ENCODE data around the gene UNC5CL.
A peak's percentile ranks its signal among the peaks of the same experiment; 100 is the strongest.
"Not testable (repeated sequence)": the region's sequence is repeated elsewhere in the genome, so short reads cannot be mapped to it uniquely, and the experiment has no call there.

The UNC5CL gene

DNA sequence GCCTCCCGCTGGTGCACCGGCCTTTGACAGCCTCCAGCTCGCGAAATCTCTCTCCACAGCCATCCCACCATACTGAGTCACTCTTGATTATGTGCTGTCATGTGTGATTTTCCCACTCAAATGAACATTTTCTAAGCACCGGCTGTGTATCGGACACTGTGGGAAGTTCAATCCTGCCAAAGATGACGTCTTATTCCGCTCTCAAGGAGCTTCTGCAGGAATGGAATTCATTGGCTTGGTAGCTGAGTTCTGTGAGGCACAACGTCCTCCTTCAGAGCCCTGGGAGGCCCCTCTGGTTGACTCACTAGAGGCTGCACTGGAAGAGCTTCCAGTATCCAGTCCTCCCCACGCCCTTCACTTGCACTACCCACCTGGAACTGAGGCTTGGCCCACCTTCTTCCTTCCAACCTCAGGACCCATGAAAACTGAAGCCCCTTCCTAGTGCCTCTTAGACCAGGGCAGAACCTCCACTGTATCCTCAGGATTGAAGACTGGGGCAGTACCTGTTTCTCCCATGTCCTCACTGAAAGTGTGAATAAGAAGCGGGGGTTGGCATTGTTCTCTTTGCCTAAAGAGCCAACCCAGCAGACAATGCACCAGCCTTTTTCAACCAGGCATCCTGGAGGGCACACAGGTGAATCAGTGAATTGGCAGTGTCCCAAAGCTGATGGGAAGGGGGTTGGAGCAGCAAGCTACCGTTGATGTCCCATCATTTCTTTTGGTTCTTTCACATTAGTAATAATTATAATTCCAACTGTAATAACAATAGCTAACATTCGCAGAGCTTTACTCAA, 1.7 kb downstream of the UNC5CL start:
- no peak for DNase-seq

- DNase-seq, result no peak
Measured at GRCh38 chr6:41036601-41037000, 2.4 kb downstream of the UNC5CL start.

- no peak for DNase-seq
Measured at GRCh38 chr6:41036186-41036585, 2.8 kb downstream of the UNC5CL start.

DNA sequence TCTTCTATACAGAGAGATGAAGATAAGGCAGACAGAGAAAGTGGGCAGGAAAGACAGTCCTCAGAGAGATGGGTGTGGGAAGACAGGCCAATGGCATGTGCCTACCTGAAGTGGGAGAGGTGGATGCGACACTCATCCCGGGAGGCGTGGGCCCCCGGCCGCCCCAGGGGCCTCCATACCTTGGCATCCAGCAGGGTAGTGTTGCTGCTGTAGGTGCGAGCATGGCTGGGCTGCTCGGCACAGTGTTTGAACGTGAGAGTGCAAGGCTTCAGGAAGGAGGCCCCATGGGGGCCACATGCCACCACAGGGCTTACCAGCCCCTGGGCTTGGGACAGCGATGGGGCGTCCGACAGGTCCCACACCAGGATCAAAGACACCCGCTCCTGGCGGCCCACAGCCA, 5.2 kb downstream of the UNC5CL start:
- DNase-seq, result no peak

DNA sequence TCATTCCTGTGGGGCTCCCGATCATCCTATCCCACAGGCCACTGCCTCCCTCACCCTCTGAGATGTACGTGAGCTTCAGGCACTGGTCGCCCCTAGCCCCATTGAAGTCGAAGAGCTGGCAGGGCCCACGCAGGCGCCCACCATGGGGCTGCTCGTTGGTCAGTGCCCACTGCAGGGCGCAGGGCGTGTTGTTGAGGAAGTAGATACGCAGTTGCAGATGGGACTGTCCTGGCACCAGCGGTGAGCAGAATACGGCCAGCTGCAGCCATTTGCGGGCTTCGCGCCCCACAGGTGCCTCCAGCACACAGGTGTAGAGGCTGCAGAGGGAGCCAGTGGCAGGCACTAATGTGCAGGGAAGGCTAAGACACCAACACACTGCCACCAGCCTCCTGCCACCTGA, 6.2 kb downstream of the UNC5CL start:
- no peak for DNase-seq

DNA sequence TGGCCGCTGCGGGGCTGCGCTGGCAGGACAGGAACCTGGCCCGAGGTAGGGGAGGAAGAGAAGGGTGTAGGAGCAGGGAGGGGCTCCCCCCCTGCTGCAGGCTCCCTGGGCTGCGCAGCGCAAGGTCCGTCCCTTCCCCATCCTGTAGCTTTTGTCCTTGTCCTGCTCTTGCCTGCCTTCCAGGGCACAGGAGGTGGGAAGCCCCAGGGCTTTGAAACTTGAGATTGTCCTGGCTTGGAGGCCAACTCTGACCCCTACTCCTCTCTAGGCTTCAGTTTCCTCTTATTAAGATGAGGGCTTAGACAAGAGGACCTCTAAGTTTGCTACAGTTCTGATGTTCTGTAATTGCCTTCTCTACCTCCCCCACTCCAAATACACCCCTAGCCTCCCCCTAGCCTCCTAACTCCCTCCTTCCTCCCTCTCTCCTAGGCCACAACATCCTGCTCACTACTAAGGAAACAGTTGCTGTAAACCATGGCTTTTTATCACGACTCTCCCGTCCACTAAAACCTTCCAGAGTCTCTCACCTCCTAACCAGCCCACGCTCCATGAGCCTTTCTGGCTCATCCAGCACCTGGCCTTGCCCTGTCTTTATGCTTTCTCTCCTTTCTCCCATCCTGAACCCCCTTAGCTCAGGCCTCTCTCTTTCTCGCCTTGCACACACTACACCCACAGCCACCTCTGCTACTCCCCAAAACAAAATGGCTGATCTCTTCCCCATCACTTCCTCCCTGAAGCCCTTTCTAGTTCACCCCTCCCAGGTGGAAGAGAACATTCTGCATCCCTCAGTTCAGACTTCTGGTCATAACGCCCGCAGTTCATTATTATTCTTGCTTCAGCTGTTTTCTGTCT, 10.2 kb downstream of the UNC5CL start:
- DNase-seq, result no peak

DNA sequence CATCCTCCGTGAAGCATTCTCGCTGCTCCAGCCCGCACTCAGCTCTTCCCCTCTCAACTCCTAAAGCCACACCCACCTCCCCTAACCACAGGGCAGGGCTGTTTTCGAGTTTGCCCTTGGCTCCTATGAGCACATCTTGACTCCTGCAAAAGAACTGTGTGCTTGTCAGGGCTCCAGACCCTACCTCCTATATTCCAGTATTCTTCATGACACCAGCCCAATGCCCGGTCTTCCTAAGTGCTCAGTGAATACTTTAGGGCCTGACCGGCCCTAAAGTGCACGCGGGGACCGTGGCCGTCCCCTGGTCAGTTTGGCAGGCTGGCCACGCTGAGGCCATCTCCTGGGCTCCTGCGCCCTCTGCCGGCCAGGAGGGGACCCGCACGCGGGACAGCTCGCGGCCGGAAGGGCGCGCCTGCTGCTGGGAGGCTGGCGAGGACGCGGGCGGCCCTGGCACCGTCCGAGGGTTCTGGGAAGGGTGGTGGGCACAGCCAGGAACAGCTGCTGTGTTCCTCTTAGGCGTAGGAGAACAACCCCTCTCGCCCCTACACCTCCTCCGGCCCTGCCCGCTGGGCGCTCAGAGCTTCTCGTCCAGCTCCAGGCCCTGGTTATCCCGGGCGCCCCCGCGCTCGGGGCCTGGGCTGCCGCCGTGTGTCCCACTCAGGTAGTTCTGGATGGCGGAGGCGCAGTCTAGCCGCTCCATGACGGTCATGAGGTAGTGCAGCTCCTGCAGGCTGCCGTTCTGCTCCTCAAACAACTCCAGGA, 11.0 kb downstream of the UNC5CL start:
- DNase-seq, result peak; percentile 94

- DNase-seq, result no peak
Measured at GRCh38 chr6:41027241-41027640, 11.8 kb downstream of the UNC5CL start.

DNA sequence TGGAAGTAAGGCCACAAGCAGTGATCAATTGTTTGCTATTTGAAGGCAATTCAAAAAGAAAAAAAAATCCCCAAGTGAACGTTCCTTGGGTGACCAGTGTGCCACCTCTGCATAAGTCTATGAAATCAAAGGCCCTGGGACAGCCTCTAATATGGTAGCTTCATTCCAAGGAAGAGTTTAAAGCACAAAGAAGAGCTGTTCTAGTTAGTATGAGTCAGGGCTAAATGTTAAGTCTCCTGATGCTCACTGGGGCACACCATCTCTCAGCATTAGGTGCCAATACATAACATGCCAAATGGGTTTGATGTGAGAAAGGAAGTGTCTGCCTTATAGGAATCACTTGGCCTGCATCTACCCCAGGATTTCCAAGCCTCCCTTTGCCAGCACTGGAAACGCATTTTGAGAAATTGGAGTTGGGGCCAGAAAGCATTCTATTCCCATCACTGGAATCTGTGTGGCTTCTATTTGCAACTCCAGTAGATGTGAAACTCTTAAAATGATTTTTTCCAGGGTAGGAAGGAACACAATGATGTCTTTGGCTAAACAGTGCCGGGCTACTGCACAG, 13.0 kb downstream of the UNC5CL start:
- no peak for DNase-seq

DNA sequence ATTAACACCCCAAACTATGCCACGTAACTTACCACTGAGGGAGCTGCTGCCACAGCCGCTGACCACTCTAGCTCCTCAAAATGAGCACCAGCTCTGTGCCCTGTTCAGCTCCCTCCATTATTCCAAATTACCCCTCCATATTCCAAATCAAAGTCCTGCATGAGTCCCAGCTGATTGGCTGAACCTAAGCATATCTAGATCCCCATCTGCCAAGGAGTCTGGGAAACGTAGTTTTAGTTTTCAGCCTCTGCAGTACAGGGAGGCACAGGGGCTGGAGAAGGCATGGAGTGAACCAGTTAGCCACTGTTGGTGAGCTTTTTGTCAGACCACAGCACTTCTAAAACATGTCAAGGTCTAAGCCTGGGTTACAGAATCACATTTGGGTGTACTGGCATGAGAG, 15.9 kb downstream of the UNC5CL start:
- no peak for DNase-seq

DNA sequence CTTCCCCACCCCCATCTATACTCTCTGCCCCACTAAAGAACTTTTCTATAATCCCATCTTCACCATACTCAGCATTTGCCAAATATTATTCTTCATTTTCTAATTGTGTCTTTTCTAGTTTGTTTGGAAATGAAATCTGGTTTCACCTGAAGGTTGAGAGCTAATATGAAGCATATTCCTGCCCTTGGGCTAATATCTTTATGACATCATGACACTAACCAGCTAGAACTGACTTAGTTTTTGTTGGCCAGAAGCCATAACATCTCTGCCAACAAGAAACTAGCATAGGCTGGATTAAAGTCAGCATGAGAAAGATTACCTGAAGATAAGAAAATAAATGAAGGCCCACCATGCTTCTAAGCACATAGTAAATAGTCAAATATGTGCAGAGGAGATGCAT, 16.7 kb downstream of the UNC5CL start:
- DNase-seq, result peak; percentile 6

DNA sequence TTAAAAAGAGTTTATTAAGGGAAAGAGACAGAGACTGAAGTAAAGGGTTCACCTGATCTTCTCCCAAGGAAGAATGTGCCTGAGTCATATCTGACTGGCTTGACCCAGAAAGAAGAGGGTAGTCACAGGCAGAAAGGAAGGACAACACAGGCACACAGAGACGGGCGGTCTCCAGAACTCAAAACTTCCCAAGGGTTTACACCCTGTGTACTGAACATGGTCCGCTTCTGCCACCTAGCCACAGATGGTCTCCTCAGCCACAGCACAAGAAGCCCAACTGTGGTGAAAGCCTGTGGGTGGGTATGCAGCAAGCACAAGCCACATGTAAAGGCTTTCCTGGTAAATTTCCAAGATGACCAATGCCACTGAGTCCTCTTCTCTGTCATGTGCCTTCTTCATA, 17.2 kb downstream of the UNC5CL start:
- DNase-seq, result peak; percentile 59

- no peak for DNase-seq
Measured at GRCh38 chr6:41017663-41018062, 21.4 kb downstream of the UNC5CL start.

GRCh38 chr6:41015860-41016259, 23.2 kb downstream of the UNC5CL start:
- not testable (repeated sequence) for DNase-seq

GRCh38 chr6:41014780-41015179, 24.2 kb downstream of the UNC5CL start:
- no peak for DNase-seq

DNA sequence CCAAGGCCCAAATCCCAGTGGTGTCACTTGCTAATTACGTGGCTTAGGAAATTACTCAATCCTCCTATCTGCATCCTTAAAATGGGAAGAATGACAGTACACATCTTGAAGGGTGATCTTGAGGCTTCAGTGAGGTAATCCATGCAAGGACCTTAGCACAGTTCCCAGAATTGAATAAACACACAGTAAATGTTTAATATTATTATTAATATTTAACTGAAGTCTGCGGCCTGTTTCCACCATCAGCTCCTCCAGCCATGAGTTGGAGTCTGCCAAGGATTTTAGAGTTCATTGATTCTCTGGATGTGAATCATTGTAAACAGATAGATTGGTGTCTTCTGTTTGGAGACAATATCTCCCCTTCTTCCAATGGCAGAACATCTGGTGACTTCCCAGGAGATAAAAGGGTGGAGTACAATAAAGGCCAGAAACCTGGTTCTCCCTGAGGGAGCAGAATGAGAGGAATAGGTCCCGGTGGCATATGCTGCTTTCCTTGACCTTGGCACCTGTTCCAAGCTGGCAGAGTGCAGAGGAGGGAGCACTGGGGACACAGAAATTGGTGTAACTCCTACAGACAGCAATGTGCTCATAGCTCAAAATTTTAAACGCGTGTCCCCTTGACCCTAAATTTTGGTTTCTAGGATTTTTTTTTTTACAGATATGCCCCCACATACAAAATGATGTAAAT, 25.4 kb downstream of the UNC5CL start:
- DNase-seq, result no peak

- no peak for DNase-seq
Measured at GRCh38 chr6:41011673-41012072, 27.3 kb downstream of the UNC5CL start.

DNA sequence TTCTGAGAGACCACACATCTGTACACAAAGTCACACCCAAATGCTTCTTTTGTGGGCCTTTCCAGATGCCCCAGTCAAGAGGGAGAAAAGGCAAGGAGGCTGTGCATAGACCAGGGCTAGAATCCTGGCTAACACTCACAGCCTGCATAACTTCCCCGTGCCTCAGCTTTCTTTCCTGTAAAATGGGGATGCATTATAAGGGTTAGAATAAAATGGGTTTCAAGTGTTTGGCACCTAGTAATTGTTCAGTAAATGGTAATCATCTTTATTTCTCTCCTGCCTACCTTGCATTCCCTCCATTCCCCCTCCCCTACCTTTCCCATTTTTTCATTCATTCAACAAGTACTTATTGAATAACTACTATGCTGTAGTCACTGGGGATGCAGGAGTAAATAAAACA, 29.4 kb downstream of the UNC5CL start:
- no peak for DNase-seq

DNA sequence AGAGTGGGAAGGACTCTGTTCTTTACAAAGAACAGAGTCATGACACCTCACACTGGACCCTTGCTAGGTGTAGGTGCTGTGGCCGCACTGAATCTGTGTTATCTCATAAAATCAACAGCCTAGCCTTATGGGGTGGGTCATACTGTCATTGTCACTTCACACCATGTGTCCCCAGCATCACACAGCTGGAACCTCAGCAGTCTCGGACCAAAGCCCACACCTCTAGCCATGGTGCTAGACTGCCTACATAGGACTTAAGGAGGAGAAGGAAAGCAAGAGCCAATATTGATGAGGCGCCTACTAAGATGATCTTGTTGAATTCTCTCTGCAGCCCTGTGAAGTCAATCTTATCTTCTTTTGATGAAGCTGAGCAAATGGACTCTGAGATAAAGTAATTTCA, 31.0 kb downstream of the UNC5CL start:
- DNase-seq, result no peak

- not testable (repeated sequence) for DNase-seq
Measured at GRCh38 chr6:41006980-41007379, 32.0 kb downstream of the UNC5CL start.

DNA sequence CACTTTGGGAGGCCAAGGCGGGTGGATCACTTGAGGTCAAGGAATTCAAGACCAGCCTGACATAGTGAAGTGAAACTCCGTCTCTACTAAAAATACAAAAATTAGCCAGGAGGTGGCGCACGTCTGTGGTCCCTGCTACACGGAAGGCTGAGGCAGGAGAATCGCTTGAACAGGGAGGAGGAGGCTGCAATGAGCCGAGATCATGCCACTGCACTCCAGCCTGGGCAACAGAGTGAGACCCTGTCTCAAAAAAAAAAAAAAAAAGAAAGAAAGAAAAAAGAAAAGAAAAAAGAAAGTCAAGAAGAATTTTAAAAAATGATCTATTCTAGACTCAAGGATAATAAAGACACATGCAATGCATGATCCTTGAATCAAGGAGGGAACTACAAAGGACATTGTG, 32.8 kb downstream of the UNC5CL start:
- not testable (repeated sequence) for DNase-seq

- no peak for DNase-seq
Measured at GRCh38 chr6:41002168-41002567, 36.9 kb downstream of the UNC5CL start.

GRCh38 chr6:41000248-41000647, 38.8 kb downstream of the UNC5CL start:
- no peak for DNase-seq
